Panc1 (cell line): ENCODE results near the gene NMRK2. TPM values are rescaled to one million over a fixed set of nuclear protein-coding genes. Genes with fewer than 3 reads are reported as not detected.

Source experiments
- ATAC-seq: fragments of 200-7000 bp; cut with Tn5 transposase; 2 replicates; pipeline ENCODE4 v1.9.1; 2020; ENCODE audit warnings: mild to moderate bottlenecking, moderate library complexity
- BruUV-seq: library from RNA; stranded (reverse); fragments of 400-500 nt; replicated peaks from 2 replicates; lab custom pipeline; 2021; lab: Mats Ljungman, UMichigan
- CTCF ChIA-PET: fragments of 300-600 bp; sonication (Branson Sonifier 250); formaldehyde crosslinking; loops from one replicate; lab custom pipeline; 2022; ENCODE audit warnings: antibody characterized with exemption; lab: Charles Lee
- POLR2A ChIA-PET: fragments of 300-600 bp; sonication (Branson Sonifier 250); formaldehyde crosslinking; loops from one replicate; lab custom pipeline; 2022; ENCODE audit warnings: antibody characterized with exemption; lab: Charles Lee
- DNase-seq: peaks from one replicate; pipeline ENCODE4 v3.0.0-alpha.2; 2010; ENCODE audit warnings: low read depth, low spot score
- H3K27ac ChIP-seq: 2 replicates; pipeline ENCODE4 v1.5.1; 2011; ENCODE audit warnings: mild to moderate bottlenecking, low read length, inconsistent platforms
- H3K27me3 ChIP-seq: fragments of 200-500 bp; sonication (Bioruptor generic); 2 replicates; pipeline ENCODE4 v1.6.0; 2014; ENCODE audit warnings: low read length, inconsistent platforms; ENCODE audit not compliant: control insufficient read depth, insufficient read depth
- H3K36me3 ChIP-seq: fragments of 200-500 bp; sonication (Bioruptor generic); 2 replicates; pipeline ENCODE4 v1.5.1; 2014; ENCODE audit warnings: inconsistent platforms, mild to moderate bottlenecking, low read length, moderate library complexity; ENCODE audit not compliant: control insufficient read depth, insufficient read depth
- H3K4me1 ChIP-seq: 2 replicates; pipeline ENCODE4 v1.5.1; 2011; ENCODE audit warnings: inconsistent platforms, mild to moderate bottlenecking, low read length, moderate library complexity; ENCODE audit not compliant: control insufficient read depth, insufficient read depth
- H3K4me3 ChIP-seq, 2 experiments: 2 replicates each; pipeline ENCODE4 v1.5.1; 2011 to 2012; ENCODE audit warnings: low read depth in 2 of 2, low read length in 2 of 2, mild to moderate bottlenecking in 2 of 2, inconsistent platforms in 1 of 2, moderate library complexity in 1 of 2
- H3K9me3 ChIP-seq: fragments of 200-500 bp; sonication (Bioruptor generic); 2 replicates; pipeline ENCODE4 v1.5.1; 2014; ENCODE audit warnings: low read depth, mild to moderate bottlenecking, inconsistent platforms, low read length, moderate library complexity; ENCODE audit not compliant: control insufficient read depth, insufficient read depth
- CTCF ChIP-seq: fragments of 450-650 bp; IDR thresholded peaks from 2 replicates; pipeline ENCODE4 v1.5.1; 2017; ENCODE audit warnings: mild to moderate bottlenecking
- POLR2AphosphoS5 ChIP-seq: IDR thresholded peaks from 2 replicates; pipeline ENCODE4 v1.6.1; 2012; ENCODE audit warnings: mild to moderate bottlenecking, low read depth, low read length, moderate library complexity
- SIN3A ChIP-seq: IDR thresholded peaks from 2 replicates; pipeline ENCODE4 v1.6.1; 2012; ENCODE audit warnings: low read depth, mild to moderate bottlenecking, low read length, moderate library complexity, borderline replicate concordance; ENCODE audit not compliant: insufficient read depth
- TCF7L2 ChIP-seq: IDR thresholded peaks from 2 replicates; pipeline ENCODE4 v1.6.1; 2011; ENCODE audit warnings: mild to moderate bottlenecking, low read depth, low read length, inconsistent platforms
- in situ Hi-C: cut with HindIII; loops from 2 replicates; pipeline ENCODE4 v1.10.0; 2016; ENCODE audit warnings: low sequenced_read_pairs, low pct_unique_long_range_greater_than_20kb
- intact Hi-C: fragments of 100-400 bp; cut with micrococcal nuclease; formaldehyde crosslinking; loops from one replicate; pipeline ENCODE4 v1.10.0; 2022; ENCODE audit not compliant: unreplicated experiment
- total RNA-seq: library from RNA; stranded (reverse); gene quantifications from one replicate; pipeline ENCODE4 v1.2.1, GENCODE V29; 2021; ENCODE audit not compliant: unreplicated experiment
- TF ChIP-seq, protein P1 (sequence below), 2 experiments: IDR thresholded peaks; 2 replicates each; pipeline ENCODE4 v1.6.1; 2011 to 2012; ENCODE audit warnings: low read depth in 2 of 2, control low read depth in 1 of 2, low read length in 1 of 2, mild to moderate bottlenecking in 1 of 2, moderate library complexity in 1 of 2; ENCODE audit not compliant: insufficient read depth in 1 of 2

The NMRK2 gene
- total RNA-seq, 1 experiment from 2014 or later = 0.21 TPM

- Histone ChIP-seq H3K27me3 (no peaks in the 10 kb centered on the region), H3K4me1 (0 out of 2 replicates have a peak, but pooled peaks cover 4% of the 10 kb centered on the region), H3K9me3 (no peaks in the 10 kb centered on the region), H3K4me3 (no peak overlapping the region), H3K36me3 (no peaks in the 10 kb centered on the region; the same call in 1 of the 2 replicates), H3K27ac (no peak overlapping the region)
- intact Hi-C loops = no loop called here
- DNase-seq (no peak), ATAC-seq (no peak)
- no TSS peak for BruUV-seq
- TF ChIP-seq, protein P1, sequence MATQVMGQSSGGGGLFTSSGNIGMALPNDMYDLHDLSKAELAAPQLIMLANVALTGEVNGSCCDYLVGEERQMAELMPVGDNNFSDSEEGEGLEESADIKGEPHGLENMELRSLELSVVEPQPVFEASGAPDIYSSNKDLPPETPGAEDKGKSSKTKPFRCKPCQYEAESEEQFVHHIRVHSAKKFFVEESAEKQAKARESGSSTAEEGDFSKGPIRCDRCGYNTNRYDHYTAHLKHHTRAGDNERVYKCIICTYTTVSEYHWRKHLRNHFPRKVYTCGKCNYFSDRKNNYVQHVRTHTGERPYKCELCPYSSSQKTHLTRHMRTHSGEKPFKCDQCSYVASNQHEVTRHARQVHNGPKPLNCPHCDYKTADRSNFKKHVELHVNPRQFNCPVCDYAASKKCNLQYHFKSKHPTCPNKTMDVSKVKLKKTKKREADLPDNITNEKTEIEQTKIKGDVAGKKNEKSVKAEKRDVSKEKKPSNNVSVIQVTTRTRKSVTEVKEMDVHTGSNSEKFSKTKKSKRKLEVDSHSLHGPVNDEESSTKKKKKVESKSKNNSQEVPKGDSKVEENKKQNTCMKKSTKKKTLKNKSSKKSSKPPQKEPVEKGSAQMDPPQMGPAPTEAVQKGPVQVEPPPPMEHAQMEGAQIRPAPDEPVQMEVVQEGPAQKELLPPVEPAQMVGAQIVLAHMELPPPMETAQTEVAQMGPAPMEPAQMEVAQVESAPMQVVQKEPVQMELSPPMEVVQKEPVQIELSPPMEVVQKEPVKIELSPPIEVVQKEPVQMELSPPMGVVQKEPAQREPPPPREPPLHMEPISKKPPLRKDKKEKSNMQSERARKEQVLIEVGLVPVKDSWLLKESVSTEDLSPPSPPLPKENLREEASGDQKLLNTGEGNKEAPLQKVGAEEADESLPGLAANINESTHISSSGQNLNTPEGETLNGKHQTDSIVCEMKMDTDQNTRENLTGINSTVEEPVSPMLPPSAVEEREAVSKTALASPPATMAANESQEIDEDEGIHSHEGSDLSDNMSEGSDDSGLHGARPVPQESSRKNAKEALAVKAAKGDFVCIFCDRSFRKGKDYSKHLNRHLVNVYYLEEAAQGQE (IDR thresholded peaks at IDR 0.05; ENCODE audit: insufficient read depth in 1 of 2, low read depth in 2 of 2, low read length in 1 of 2) = no peak
- no peak for TF ChIP-seq CTCF
- TF ChIP-seq SIN3A = no peak
- no peak for TF ChIP-seq POLR2AphosphoS5
- TF ChIP-seq TCF7L2 = no peak
- in situ Hi-C loops = no loop called here
- CTCF ChIA-PET = no interaction called here
- POLR2A ChIA-PET = no interaction called here
Measured at GRCh38 chr19:3955688-3956087, 22.8 kb downstream of the NMRK2 start.

GRCh38 chr19:3958836-3959765 lies 26.2 kb downstream of the NMRK2 start:
- ATAC-seq (no peak), DNase-seq (no peak)
- TSS peak; percentile 16 for BruUV-seq
- no peak for TF ChIP-seq SIN3A
- TF ChIP-seq CTCF = no peak
- no peak for TF ChIP-seq TCF7L2
- TF ChIP-seq, protein P1 (IDR thresholded peaks at IDR 0.05; ENCODE audit: insufficient read depth in 1 of 2, low read depth in 2 of 2, low read length in 1 of 2) = no peak
- TF ChIP-seq POLR2AphosphoS5 = no peak
- no peak overlapping the region for H3K4me3 ChIP-seq
- in situ Hi-C loops (no loop called here), intact Hi-C loops (no loop called here)
- H3K4me1 ChIP-seq = no peaks in the 10 kb centered on the region
- no peak overlapping the region for H3K27ac ChIP-seq
- POLR2A ChIA-PET = interaction anchor here (0.5 kb wide), 1 partner anchor 10 kb away, joined by 3 read pairs; no protein-coding TSS in a partner anchor
- CTCF ChIA-PET = no interaction called here
- no peaks in the 10 kb centered on the region for H3K27me3 ChIP-seq
- H3K9me3 ChIP-seq = no peaks in the 10 kb centered on the region
- H3K36me3 ChIP-seq = peaks cover 3% of the 10 kb centered on the region
